Measurements from ENCODE around the gene DGKQ. TPM values are rescaled to one million over a fixed set of nuclear protein-coding genes. Genes with fewer than 3 reads are reported as not detected.

Gene DGKQ, protein sequence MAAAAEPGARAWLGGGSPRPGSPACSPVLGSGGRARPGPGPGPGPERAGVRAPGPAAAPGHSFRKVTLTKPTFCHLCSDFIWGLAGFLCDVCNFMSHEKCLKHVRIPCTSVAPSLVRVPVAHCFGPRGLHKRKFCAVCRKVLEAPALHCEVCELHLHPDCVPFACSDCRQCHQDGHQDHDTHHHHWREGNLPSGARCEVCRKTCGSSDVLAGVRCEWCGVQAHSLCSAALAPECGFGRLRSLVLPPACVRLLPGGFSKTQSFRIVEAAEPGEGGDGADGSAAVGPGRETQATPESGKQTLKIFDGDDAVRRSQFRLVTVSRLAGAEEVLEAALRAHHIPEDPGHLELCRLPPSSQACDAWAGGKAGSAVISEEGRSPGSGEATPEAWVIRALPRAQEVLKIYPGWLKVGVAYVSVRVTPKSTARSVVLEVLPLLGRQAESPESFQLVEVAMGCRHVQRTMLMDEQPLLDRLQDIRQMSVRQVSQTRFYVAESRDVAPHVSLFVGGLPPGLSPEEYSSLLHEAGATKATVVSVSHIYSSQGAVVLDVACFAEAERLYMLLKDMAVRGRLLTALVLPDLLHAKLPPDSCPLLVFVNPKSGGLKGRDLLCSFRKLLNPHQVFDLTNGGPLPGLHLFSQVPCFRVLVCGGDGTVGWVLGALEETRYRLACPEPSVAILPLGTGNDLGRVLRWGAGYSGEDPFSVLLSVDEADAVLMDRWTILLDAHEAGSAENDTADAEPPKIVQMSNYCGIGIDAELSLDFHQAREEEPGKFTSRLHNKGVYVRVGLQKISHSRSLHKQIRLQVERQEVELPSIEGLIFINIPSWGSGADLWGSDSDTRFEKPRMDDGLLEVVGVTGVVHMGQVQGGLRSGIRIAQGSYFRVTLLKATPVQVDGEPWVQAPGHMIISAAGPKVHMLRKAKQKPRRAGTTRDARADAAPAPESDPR
- total RNA-seq = 14.8 and 17.3 TPM in 2 replicates

- DNase-seq (ENCODE audit: low read depth) = no peak
- no peaks in the 10 kb centered on the region for H3K36me3 ChIP-seq (ENCODE audit: control insufficient read depth, insufficient read depth, low read length)
These were observed at the start of gene DGKQ for GRCh38 chr4:973431-974397. Gene DGKQ (minus strand): TSS chr4:973569. CDS start chr4:973482, 87 bp downstream.

DNA sequence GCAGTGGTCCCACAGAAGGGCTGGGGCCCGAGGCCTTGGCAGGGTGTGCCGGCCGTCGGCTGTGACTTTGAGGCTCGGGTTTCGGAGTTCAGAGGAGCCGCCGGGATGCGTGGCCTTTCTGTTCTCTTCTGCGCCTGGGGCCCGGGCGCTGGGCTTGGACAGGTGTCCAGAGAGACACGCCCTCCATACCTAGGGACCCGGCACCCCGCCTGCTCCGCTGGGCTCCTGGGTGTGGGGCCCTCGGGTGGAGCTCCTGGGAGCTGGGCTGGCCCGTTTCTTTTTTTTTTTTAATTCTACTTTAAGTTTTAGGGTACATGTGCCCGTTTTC lies 49.3 kb upstream of the DGKQ start:
- Histone ChIP-seq H3K36me3 (ENCODE audit: control insufficient read depth, insufficient read depth, low read length) (no peaks in the 10 kb centered on the region), H3K4me3 (ENCODE audit: low read depth, low read length) (no peak overlapping the region), H3K27me3 (ENCODE audit: control insufficient read depth, insufficient read depth, low read length) (no peaks in the 10 kb centered on the region)
- TF ChIP-seq, protein P1, sequence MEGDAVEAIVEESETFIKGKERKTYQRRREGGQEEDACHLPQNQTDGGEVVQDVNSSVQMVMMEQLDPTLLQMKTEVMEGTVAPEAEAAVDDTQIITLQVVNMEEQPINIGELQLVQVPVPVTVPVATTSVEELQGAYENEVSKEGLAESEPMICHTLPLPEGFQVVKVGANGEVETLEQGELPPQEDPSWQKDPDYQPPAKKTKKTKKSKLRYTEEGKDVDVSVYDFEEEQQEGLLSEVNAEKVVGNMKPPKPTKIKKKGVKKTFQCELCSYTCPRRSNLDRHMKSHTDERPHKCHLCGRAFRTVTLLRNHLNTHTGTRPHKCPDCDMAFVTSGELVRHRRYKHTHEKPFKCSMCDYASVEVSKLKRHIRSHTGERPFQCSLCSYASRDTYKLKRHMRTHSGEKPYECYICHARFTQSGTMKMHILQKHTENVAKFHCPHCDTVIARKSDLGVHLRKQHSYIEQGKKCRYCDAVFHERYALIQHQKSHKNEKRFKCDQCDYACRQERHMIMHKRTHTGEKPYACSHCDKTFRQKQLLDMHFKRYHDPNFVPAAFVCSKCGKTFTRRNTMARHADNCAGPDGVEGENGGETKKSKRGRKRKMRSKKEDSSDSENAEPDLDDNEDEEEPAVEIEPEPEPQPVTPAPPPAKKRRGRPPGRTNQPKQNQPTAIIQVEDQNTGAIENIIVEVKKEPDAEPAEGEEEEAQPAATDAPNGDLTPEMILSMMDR (IDR thresholded peaks at IDR 0.05; ENCODE audit: insufficient read depth, low read length, poor library complexity, severe bottlenecking) = no peak
- no peak for DNase-seq (ENCODE audit: low read depth)

More at GRCh38 chr4:973431-974397, at the start of gene DGKQ:
- Histone ChIP-seq H3K27me3 (ENCODE audit: control insufficient read depth, insufficient read depth, low read length) (peaks cover 2% of the 10 kb centered on the region), H3K4me3 (ENCODE audit: low read depth, low read length) (peak within 1 kb of the TSS; percentile 70)
- TF ChIP-seq, protein P1 (IDR thresholded peaks at IDR 0.05; ENCODE audit: insufficient read depth, low read length, poor library complexity, severe bottlenecking) = no peak

DNA sequence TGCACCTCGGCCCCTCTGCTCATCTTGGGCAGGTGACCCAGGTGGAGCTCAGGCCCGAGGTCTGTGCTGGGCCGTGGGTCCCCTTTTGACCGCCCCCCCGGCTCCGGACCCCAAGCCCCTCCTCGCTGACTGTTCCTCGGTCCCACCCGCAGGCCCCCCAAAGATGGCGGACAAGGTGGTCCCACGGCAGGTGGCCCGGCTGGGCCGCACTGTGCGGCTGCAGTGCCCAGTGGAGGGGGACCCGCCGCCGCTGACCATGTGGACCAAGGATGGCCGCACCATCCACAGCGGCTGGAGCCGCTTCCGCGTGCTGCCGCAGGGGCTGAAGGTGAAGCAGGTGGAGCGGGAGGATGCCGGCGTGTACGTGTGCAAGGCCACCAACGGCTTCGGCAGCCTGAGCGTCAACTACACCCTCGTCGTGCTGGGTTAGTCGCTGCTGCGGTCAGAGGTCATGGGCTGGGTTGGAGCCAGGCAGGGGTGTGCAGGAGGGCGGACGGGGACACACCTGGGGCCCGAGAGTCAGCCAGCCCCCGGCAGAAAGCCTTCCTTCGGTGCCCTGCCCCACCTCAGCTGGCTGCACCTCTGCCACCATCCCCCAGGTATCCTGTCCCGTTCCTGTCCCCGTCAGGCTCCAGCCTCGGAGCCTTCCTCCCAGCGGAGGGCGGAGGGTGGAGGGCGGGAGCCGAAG lies 48.8 kb upstream of the DGKQ start:
- TF ChIP-seq, protein P1 (IDR thresholded peaks at IDR 0.05; ENCODE audit: insufficient read depth, low read length, poor library complexity, severe bottlenecking) = no peak
- DNase-seq (ENCODE audit: low read depth) = no peak
- H3K4me3 ChIP-seq (ENCODE audit: low read depth, low read length) = no peak overlapping the region
- H3K27me3 ChIP-seq (ENCODE audit: control insufficient read depth, insufficient read depth, low read length) = no peaks in the 10 kb centered on the region
- no peaks in the 10 kb centered on the region for H3K36me3 ChIP-seq (ENCODE audit: control insufficient read depth, insufficient read depth, low read length)

DNA sequence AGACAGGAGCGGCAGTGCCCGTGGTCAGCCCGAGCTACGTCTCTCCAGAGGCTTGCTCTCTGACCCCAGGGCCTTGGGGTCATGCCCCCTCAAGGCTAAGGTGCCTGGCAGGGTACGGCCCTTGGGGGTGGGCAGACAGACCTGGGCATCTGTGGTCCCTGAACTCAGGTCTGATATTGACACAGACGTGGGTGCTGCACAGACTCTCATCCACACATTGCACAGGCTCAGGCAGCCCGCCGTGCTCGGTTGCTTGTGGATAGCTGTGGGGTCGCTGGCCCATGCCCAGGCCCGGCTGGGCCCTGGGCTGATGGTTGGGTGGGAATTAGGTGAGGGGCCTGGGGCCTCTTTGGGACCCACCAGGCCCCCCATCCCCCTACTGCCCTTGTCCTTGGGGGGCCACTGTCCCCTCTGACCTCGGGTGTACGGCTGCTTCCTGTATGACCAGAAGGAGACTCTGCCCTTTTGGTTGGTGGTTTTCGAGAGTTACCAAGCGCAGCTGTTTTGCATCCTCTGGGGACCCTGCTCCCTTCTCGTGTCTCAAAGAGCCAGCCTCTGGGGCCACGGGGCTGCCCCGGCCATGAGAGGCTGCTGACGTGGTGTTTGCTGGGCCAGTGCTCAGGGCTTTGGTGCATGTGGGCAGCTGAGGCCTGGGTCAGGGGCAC lies 48.1 kb upstream of the DGKQ start:
- no peak for DNase-seq (ENCODE audit: low read depth)
- H3K4me3 ChIP-seq (ENCODE audit: low read depth, low read length) = no peak overlapping the region
- H3K36me3 ChIP-seq (ENCODE audit: control insufficient read depth, insufficient read depth, low read length) = no peaks in the 10 kb centered on the region
- no peaks in the 10 kb centered on the region for H3K27me3 ChIP-seq (ENCODE audit: control insufficient read depth, insufficient read depth, low read length)
- TF ChIP-seq, protein P1 (IDR thresholded peaks at IDR 0.05; ENCODE audit: insufficient read depth, low read length, poor library complexity, severe bottlenecking) = no peak

All from kidney epithelial cell (primary cell).